HepG2 (cell line): ENCODE data around the gene SRSF3. TPM values are rescaled to one million over a fixed set of nuclear protein-coding genes. Genes with fewer than 3 reads are reported as not detected.

Experiments used
- EEA1 ChIP-seq: sonication (generic); formaldehyde crosslinking; IDR thresholded peaks from 2 replicates; pipeline ENCODE4 v1.5.1; 2020; ENCODE audit warnings: mild to moderate bottlenecking, missing genetic modification reagents, borderline replicate concordance
- HBP1 ChIP-seq: IDR thresholded peaks from 2 replicates; pipeline ENCODE4 v1.6.1; 2016; ENCODE audit warnings: low read depth, control low read depth
- MIER3 ChIP-seq: IDR thresholded peaks from 2 replicates; pipeline ENCODE4 v1.6.1; 2016; ENCODE audit warnings: missing compliant biosample characterization, borderline replicate concordance
- MYPOP ChIP-seq: sonication (generic); formaldehyde crosslinking; IDR thresholded peaks from 2 replicates; pipeline ENCODE4 v1.8.1; 2023; ENCODE audit warnings: mild to moderate bottlenecking, moderate library complexity, missing genetic modification reagents
- PAX8 ChIP-seq: sonication (generic); formaldehyde crosslinking; IDR thresholded peaks from 2 replicates; pipeline ENCODE4 v1.8.0; 2022; ENCODE audit warnings: mild to moderate bottlenecking, missing genetic modification reagents, borderline replicate concordance
- PCBP1 ChIP-seq: fragments of 200-400 bp; formaldehyde crosslinking; IDR thresholded peaks from 2 replicates; pipeline ENCODE4 v1.6.1; 2017; ENCODE audit warnings: mild to moderate bottlenecking, low read depth, low read length, borderline replicate concordance
- ZHX1 ChIP-seq: sonication (generic); formaldehyde crosslinking; IDR thresholded peaks from 2 replicates; pipeline ENCODE4 v1.8.1; 2022; ENCODE audit warnings: low read depth, mild to moderate bottlenecking, missing genetic modification reagents
- ZNF318 ChIP-seq: sonication (generic); formaldehyde crosslinking; IDR thresholded peaks from 2 replicates; pipeline ENCODE4 v1.4.0; 2020; ENCODE audit warnings: mild to moderate bottlenecking, missing genetic modification reagents
- ZNF382 ChIP-seq: sonication (generic); formaldehyde crosslinking; IDR thresholded peaks from 2 replicates; pipeline ENCODE4 v1.5.0; 2020; ENCODE audit warnings: missing genetic modification reagents, mild to moderate bottlenecking, borderline replicate concordance
- ZNF501 ChIP-seq: sonication (generic); formaldehyde crosslinking; IDR thresholded peaks from 2 replicates; pipeline ENCODE4 v1.5.1; 2020; ENCODE audit warnings: mild to moderate bottlenecking, moderate library complexity, missing genetic modification reagents
- ZNF816 ChIP-seq: sonication (generic); formaldehyde crosslinking; IDR thresholded peaks from 2 replicates; pipeline ENCODE4 v1.8.0; 2022; ENCODE audit warnings: missing genetic modification reagents, mild to moderate bottlenecking, borderline replicate concordance
- ZSCAN30 ChIP-seq: sonication (generic); formaldehyde crosslinking; IDR thresholded peaks from 2 replicates; pipeline ENCODE4 v1.5.0; 2020; ENCODE audit warnings: mild to moderate bottlenecking, missing genetic modification reagents
- polyA plus RNA-seq, 8 experiments: library from polyadenylated mRNA; depleted of rRNA in 3 of 8; stranded (reverse) in 7 of 8; unstranded in 1 of 8; fragments of >200 nt; fragmentation: Illumina TruSeq in 4 of 8; extraction: Trizol in 4 of 8; gene quantifications; 2 replicates each; pipeline versions ENCODE4 v1.2.1 to v1.2.3, GENCODE V29; 2011 to 2016; ENCODE audit warnings: low read depth in 4 of 8, missing spikeins in 1 of 8, mixed read lengths in 1 of 8; ENCODE audit not compliant: insufficient read depth in 1 of 8
- total RNA-seq, 5 experiments: library from RNA; depleted of rRNA; stranded (reverse); fragments of >200 nt; fragmentation: Illumina TruSeq; extraction: Trizol; gene quantifications; 2 replicates each; pipeline ENCODE4 v1.2.3, GENCODE V29; 2016; ENCODE audit warnings: low read depth in 1 of 5

Gene SRSF3
- total and polyA plus RNA-seq, 2 of the 13 experiments (the other 11 are each of a cell fraction or from before 2014, with no cell fraction given): 206 to 684 TPM

GRCh38 chr6:36594029-36594815 is at the start of gene SRSF3 (continued):
- TF ChIP-seq MYPOP (CRISPR knock-in tag) (peak; percentile 99), ZHX1 (CRISPR knock-in tag) (peak; percentile 93), ZNF318 (CRISPR knock-in tag) (no peak; the same call in 1 of the 2 replicates), PAX8 (0 out of 2 replicates have a peak, but pooled peaks have one; percentile 14), MIER3 (peak; percentile 92), ZSCAN30 (CRISPR knock-in tag) (no peak), ZNF382 (CRISPR knock-in tag) (no peak), ZNF501 (peak; percentile 95), ZNF816 (CRISPR knock-in tag) (peak; percentile 45; the same call in 1 of the 2 replicates), EEA1 (CRISPR knock-in tag) (peak; percentile 40; the same call in 1 of the 2 replicates), HBP1 (CRISPR knock-in tag) (peak; percentile 81; the same call in 1 of the 2 replicates), PCBP1 (0 out of 2 replicates have a peak, but pooled peaks have one; percentile 55)
